GM21786 (cell line): ENCODE results near the gene PTPN2.

Source experiments
- ATAC-seq: cut with Tn5 transposase; IDR thresholded peaks from one replicate; pipeline ENCODE4 v1.9.1; 2021; ENCODE audit not compliant: unreplicated experiment

The PTPN2 gene

GRCh38 chr18:12750076-12750714 lies 133.8 kb downstream of the PTPN2 start:
- ATAC-seq = no peak

GRCh38 chr18:12749121-12749520 lies 134.9 kb downstream of the PTPN2 start:
- ATAC-seq = no peak

GRCh38 chr18:12748671-12749070 lies 135.4 kb downstream of the PTPN2 start:
- ATAC-seq = no peak

GRCh38 chr18:12747530-12748315 lies 136.3 kb downstream of the PTPN2 start:
- no peak for ATAC-seq

- ATAC-seq = no peak
Observed at GRCh38 chr18:12745095-12745795, 138.8 kb downstream of the PTPN2 start.

DNA sequence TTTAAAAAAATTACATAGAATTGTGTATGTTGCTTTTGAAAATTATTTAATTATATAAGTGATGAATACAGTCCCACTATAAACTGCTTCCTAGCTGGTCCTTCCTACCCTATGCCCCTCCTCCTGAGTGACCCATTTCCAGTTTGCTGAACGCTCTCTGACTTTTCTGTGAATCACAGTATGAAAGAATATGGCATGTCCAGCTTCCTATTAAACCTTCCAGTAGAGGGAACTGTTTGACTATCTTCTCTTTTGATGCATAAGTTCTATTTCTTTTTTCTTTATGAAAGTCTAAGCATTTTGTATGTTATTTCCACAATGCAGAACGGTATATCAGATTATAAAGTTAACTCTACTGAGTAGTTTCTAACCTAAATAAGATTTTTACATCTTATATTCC lies 139.9 kb downstream of the PTPN2 start:
- no peak for ATAC-seq

DNA sequence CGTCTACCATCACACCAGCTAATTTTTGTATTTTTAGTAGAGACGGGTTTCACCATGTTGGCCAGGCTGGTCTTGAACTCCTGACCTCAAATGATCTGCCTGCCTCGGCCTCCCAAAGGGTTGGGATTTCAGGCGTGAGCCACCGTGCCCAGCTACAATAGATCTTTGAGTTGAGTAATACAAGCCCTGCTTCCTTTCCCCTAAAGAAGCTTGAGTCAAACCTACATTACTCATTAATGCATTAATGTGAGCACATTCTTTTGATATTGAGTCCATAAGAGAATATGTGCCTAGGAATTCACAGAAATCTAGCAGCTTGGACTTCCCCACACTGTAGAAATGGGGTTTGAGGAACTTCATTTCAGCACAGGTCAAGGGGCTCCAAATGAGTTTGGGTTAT lies 141.6 kb downstream of the PTPN2 start:
- ATAC-seq = no peak
